Transverse colon (tissue), 4 donors: ENCODE data around the gene FBXO27. TPM values are rescaled to one million over a fixed set of nuclear protein-coding genes. Genes with fewer than 3 reads are reported as not detected.

Experiments used
- DNase-seq: peaks from one replicate; pipeline ENCODE4 v3.0.0-alpha.2; 2019
- H3K27ac ChIP-seq, 4 donors: fragments of 200-600 bp; sonication (generic); 2 replicates each; pipeline ENCODE4 v1.5.1; 2016 to 2018; ENCODE audit warnings: inconsistent platforms in 4 of 4
- H3K27me3 ChIP-seq: fragments of 200-600 bp; sonication (generic); 2 replicates; pipeline ENCODE4 v1.5.1; 2017; ENCODE audit warnings: inconsistent platforms
- H3K36me3 ChIP-seq, 4 donors: fragments of 200-600 bp; sonication (generic); 2 replicates each; pipeline ENCODE4 v1.5.1; 2017 to 2019; ENCODE audit warnings: inconsistent platforms in 4 of 4
- H3K4me1 ChIP-seq, 4 donors: fragments of 200-600 bp; sonication (generic); 2 replicates each; pipeline ENCODE4 v1.5.1; 2017 to 2020; ENCODE audit warnings: inconsistent platforms in 4 of 4
- H3K4me3 ChIP-seq, 4 donors: fragments of 200-600 bp; sonication (generic); 1 replicate in 1 of 4; 2 replicates in 3 of 4; pipeline versions ENCODE4 v1.5.1 to v1.6.1; 2017 to 2019; ENCODE audit warnings: inconsistent platforms in 4 of 4
- H3K9me3 ChIP-seq, 2 donors: fragments of 200-600 bp; sonication (generic); 2 replicates each; pipeline ENCODE4 v1.5.1; 2017 to 2019; ENCODE audit warnings: inconsistent platforms in 2 of 2
- EP300 ChIP-seq: sonication (generic); formaldehyde crosslinking; IDR thresholded peaks from one replicate; pipeline ENCODE4 v1.6.1; 2017; ENCODE audit warnings: antibody characterized with exemption, low read depth
- POLR2A ChIP-seq: fragments of 450-650 bp; IDR thresholded peaks from one replicate; pipeline ENCODE4 v1.6.1; 2016; ENCODE audit warnings: antibody characterized with exemption, mild to moderate bottlenecking, moderate library complexity
- POLR2AphosphoS5 ChIP-seq, 3 donors: sonication (generic); formaldehyde crosslinking; IDR thresholded peaks; one replicate each; pipeline ENCODE4 v1.6.1; 2016; ENCODE audit warnings: antibody characterized with exemption in 3 of 3
- WGBS, 2 donors: methylation state at CpG; one replicate each; pipeline ENCODE4 v1.1.5; 2018; ENCODE audit warnings: low coverage in 1 of 2; 5-methylcytosine and 5-hydroxymethylcytosine counted together
- in situ Hi-C, 4 donors: fragments of 200-750 bp; cut with MboI; loops; one replicate each; pipeline versions ENCODE4 v1.15.0 to v1.15.1; 2017; ENCODE audit warnings: low sequenced_read_pairs in 3 of 4, low pct_ligation_motif_present in 1 of 4, low pct_unique_long_range_greater_than_20kb in 1 of 4
- intact Hi-C: fragments of 100-400 bp; cut with DNase I; formaldehyde crosslinking; loops from one replicate; pipeline ENCODE4 v1.15.1; 2023; ENCODE audit warnings: low total_unique reads
- total RNA-seq, 4 donors: library from RNA; depleted of rRNA; stranded (reverse); fragments of >200 nt; gene quantifications; one replicate each; pipeline ENCODE4 v1.1.0, GENCODE V29; 2016
- TF ChIP-seq, protein P1 (sequence below), 5 experiments: fragments of 200-600 bp in 3 of 5; fragments of 450-650 bp in 2 of 5; sonication (generic) in 3 of 5; IDR thresholded peaks; 1 replicate in 2 of 5; 2 replicates in 3 of 5; pipeline ENCODE4 v1.5.1; 2016 to 2017; ENCODE audit warnings: antibody characterized with exemption in 5 of 5, inconsistent platforms in 3 of 5, mild to moderate bottlenecking in 2 of 5, moderate library complexity in 1 of 5

The FBXO27 gene
- total RNA-seq, 4 donors from 2014 or later = 0.14 to 1.5 (median 1.1) TPM; not detected in 1

DNA sequence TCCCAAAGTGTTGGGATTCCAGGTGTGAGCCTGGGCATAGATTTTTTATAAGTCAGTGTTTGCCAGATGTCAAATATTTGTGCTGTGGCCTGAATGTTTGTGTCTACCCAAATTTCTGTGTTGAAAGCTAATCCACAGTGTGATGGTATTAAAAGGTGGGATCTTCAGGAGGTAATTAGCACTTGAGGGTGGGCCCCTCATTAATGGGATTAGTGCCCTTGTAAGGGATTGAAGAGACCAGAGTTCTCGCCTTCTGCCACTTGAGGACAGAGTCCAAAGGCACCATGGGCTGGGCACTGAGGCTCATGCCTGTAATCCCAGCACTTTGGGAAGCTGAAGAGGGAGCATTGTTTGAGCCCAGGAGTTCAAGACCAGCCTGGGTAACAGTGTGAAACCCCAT is 47.1 kb downstream of the FBXO27 start:
- intact Hi-C loops (no loop called here), in situ Hi-C loops (no loop called here)
- TF ChIP-seq POLR2AphosphoS5 (IDR thresholded peaks at IDR 0.05) = no peak
- TF ChIP-seq, protein P1, sequence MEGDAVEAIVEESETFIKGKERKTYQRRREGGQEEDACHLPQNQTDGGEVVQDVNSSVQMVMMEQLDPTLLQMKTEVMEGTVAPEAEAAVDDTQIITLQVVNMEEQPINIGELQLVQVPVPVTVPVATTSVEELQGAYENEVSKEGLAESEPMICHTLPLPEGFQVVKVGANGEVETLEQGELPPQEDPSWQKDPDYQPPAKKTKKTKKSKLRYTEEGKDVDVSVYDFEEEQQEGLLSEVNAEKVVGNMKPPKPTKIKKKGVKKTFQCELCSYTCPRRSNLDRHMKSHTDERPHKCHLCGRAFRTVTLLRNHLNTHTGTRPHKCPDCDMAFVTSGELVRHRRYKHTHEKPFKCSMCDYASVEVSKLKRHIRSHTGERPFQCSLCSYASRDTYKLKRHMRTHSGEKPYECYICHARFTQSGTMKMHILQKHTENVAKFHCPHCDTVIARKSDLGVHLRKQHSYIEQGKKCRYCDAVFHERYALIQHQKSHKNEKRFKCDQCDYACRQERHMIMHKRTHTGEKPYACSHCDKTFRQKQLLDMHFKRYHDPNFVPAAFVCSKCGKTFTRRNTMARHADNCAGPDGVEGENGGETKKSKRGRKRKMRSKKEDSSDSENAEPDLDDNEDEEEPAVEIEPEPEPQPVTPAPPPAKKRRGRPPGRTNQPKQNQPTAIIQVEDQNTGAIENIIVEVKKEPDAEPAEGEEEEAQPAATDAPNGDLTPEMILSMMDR (IDR thresholded peaks at IDR 0.05) = no peak
- no peak for TF ChIP-seq POLR2A
- TF ChIP-seq EP300 = no peak
- Histone ChIP-seq H3K36me3 (no peaks in the 10 kb centered on the region), H3K27me3 (peaks cover 4% of the 10 kb centered on the region), H3K27ac (no peak overlapping the region), H3K9me3 (no peaks in the 10 kb centered on the region), H3K4me3 (no peak overlapping the region), H3K4me1 (no peaks in the 10 kb centered on the region)
- DNase-seq = no peak
- WGBS, 2 donors = 69% methylated on average over 1 of the region's 1 CpG; no CpG with 5 or more reads in 1 of the 2 donors

GRCh38 chr19:38980583-38981374 is 51.6 kb downstream of the FBXO27 start:
- intact Hi-C loops (no loop called here), in situ Hi-C loops (no loop called here)
- Histone ChIP-seq H3K9me3 (no peaks in the 10 kb centered on the region), H3K4me3 (no peak overlapping the region), H3K36me3 (no peaks in the 10 kb centered on the region), H3K27ac (no peak overlapping the region), H3K4me1 (peaks cover 0 to 11% (median 8%) of the 10 kb centered on the region in 4 donors), H3K27me3 (peaks cover 18% of the 10 kb centered on the region)
- TF ChIP-seq EP300 = no peak
- TF ChIP-seq POLR2AphosphoS5 (IDR thresholded peaks at IDR 0.05) = no peak
- no peak for TF ChIP-seq POLR2A
- TF ChIP-seq, protein P1 (IDR thresholded peaks at IDR 0.05) = no peak
- 94% methylated on average over 10 of the region's 10 CpGs; no CpG with 5 or more reads in 1 of the 2 donors for WGBS, 2 donors
- DNase-seq = no peak

DNA sequence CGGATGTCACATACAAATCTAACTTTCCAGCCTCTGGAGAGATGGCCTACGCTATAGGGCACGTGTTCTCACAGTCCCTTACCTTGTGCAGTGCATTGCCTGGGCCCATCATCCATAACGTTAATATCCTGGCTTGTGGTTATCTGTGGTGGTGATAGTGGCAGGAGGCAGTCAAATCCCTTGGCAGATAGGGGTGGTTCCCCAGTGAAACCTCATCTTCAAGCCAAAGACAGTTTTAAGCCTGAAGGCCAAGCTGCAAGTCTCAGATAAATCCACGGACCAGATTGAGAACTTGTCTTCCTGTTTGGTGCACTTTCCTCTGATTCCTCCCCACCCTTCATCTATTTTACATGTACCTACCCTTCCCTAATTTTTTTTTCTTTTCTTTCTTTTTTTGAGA is 52.5 kb downstream of the FBXO27 start:
- Histone ChIP-seq H3K4me1 (peaks cover 0 to 18% (median 11%) of the 10 kb centered on the region in 4 donors), H3K36me3 (no peaks in the 10 kb centered on the region), H3K27me3 (peaks cover 27% of the 10 kb centered on the region), H3K4me3 (no peak overlapping the region), H3K27ac (no peak overlapping the region), H3K9me3 (no peaks in the 10 kb centered on the region)
- TF ChIP-seq POLR2AphosphoS5 (IDR thresholded peaks at IDR 0.05) (no peak), POLR2A (no peak), EP300 (no peak)
- TF ChIP-seq, protein P1 (IDR thresholded peaks at IDR 0.05) = no peak
- in situ Hi-C loops (no loop called here), intact Hi-C loops (no loop called here)
- 67 to 85% methylated on average over 1 to 5 of the region's 5 CpGs for WGBS, 2 donors
- no peak for DNase-seq

DNA sequence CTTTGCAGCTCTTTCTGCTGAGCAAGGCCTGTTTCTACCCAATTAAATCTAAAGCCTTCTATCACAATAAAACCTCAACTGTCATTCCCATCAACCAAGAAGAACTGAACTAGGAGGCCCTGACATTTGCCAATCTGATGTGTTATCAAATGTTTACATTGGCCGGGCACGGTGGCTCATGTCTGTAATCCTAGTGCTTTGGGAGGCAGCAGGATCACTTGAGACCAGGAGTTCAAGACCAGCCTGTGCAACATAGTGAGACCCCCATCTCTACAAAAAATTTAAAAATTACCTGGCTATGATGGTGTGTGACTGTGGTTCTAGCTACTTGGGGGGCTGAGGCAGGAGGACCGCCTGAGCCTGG is 54.0 kb downstream of the FBXO27 start:
- no peak for DNase-seq
- TF ChIP-seq EP300 (no peak), POLR2A (no peak), POLR2AphosphoS5 (IDR thresholded peaks at IDR 0.05) (no peak)
- TF ChIP-seq, protein P1 (IDR thresholded peaks at IDR 0.05) = no peak
- peaks cover 37% of the 10 kb centered on the region for H3K27me3 ChIP-seq
- in situ Hi-C loops = no loop called here
- peaks cover 0 to 26% (median 11%) of the 10 kb centered on the region in 4 donors for H3K4me1 ChIP-seq
- H3K36me3 ChIP-seq = no peaks in the 10 kb centered on the region
- intact Hi-C loops = no loop called here
- WGBS, 2 donors = 77% methylated on average over 3 of the region's 3 CpGs; no CpG with 5 or more reads in 1 of the 2 donors
- H3K4me3 ChIP-seq = no peak overlapping the region
- H3K9me3 ChIP-seq = no peaks in the 10 kb centered on the region
- H3K27ac ChIP-seq = no peak overlapping the region
